LoVo (cell line): Measurements from ENCODE around the gene POU4F2.
A peak's percentile ranks its signal among the peaks of the same experiment; 100 is the strongest.

Source experiments
- DNase-seq: peaks from one replicate; pipeline ENCODE4 v3.0.0-alpha.2; 2016; ENCODE audit warnings: low spot score

Gene POU4F2, protein sequence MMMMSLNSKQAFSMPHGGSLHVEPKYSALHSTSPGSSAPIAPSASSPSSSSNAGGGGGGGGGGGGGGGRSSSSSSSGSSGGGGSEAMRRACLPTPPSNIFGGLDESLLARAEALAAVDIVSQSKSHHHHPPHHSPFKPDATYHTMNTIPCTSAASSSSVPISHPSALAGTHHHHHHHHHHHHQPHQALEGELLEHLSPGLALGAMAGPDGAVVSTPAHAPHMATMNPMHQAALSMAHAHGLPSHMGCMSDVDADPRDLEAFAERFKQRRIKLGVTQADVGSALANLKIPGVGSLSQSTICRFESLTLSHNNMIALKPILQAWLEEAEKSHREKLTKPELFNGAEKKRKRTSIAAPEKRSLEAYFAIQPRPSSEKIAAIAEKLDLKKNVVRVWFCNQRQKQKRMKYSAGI

DNA sequence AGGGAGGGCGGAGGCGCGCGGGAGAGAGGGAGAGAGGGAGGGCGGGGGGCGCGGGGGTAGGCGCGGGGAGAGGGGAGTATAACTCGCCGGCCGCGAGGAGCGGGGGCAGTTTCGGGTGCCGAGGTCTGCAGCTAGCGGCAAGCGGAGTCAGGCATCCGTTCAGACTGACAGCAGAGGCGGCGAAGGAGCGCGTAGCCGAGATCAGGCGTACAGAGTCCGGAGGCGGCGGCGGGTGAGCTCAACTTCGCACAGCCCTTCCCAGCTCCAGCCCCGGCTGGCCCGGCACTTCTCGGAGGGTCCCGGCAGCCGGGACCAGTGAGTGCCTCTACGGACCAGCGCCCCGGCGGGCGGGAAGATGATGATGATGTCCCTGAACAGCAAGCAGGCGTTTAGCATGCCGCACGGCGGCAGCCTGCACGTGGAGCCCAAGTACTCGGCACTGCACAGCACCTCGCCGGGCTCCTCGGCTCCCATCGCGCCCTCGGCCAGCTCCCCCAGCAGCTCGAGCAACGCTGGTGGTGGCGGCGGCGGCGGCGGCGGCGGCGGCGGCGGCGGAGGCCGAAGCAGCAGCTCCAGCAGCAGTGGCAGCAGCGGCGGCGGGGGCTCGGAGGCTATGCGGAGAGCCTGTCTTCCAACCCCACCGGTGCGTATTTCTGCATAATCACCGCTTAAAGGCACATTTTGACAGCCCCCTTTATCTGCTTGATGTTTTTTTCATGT lies at the start of gene POU4F2:
Gene POU4F2 (plus strand): TSS at position 108 of the 720 bp plus-strand sequence. CDS start 248 bp downstream, at position 356.
- no peak for DNase-seq

DNA sequence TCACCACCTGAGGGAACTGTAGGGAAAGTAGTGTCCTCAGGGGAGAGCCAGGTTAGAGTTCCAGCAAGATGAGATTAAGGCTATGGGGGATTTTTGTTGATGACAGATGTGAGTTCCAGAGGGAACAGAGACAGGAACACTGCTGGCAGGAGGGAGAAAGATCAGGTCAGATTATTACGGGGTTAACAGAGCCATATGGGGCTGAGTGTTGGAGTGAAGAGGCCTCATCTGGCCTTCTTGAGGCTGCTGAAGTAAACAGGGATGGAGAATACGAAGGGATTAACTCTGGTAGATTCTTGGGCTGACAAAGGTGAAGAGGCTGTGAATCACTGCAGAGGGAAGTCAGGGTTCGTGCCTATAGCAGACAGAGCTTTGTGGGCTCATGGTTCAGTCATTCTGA lies 47.9 kb upstream of the POU4F2 start:
- no peak for DNase-seq

DNA sequence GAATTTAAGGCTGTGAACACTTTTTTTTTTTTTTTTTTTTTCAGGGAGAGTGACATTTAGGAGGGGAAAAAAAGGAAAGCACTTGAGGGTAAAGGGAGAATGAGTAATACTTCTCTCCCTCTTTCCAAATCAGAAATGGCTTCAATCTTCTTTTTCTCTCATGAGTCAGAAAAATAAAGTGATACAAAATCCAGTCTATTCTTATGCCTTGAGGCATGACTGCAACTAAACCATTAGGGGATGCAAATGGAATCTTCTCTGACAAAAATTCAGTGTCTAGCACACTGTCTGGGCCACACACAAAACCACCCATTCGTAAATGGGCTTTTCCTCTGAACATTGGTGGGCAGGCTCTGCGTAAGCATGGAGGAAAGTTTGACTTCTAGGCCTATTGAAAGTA lies 46.7 kb upstream of the POU4F2 start:
- DNase-seq, result no peak

DNA sequence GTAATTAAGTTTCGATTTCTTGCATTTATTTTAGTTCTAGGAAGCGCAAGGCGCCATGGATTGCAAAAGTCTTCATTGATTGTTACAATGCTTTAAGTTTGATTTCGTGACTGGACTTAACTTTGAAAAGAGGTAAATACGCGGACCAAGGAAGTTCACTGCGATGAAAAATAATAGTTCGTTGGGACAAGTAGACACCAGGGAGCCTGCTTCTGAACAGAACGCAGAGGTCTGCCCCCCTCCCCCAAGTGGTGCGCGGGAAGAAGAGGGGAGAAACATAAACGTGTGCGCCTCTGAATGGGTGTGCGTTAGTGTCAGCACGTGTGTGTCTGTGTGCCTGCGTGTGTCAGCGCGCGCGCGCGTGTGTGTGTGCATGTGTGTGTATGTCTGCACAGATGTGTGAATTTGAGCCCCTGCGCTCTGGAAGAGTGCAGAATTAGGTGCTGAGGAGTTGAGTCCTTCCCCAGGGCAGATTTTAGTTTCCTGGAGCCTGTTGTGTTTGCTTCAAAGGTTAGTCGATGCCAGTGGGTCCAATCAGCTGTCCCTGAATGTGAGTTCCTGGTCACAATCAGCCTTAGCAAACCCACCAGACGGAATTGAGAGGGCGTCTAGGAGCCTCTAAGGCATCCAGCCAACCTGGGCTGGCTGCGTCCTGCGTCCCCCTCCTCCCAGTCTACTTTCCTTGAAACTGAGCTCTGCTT lies 5.8 kb upstream of the POU4F2 start:
- no peak for DNase-seq

DNA sequence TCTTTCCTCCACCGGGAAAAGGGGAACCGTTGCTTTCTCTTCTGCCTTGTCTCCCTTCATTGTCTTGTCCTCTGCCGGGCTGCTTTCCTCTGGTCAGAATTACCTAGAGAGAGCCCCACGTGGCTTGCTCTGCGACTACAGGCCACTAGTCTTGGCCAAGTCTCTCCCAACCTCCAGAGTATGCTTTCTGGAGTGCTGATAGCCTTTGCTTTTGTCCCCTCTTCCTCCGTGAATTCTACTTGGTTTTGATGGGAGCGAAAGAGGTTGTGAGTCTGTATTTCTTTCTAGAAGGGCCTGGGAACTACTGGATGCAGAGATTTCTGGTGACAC lies 5.3 kb upstream of the POU4F2 start:
- no peak for DNase-seq

DNA sequence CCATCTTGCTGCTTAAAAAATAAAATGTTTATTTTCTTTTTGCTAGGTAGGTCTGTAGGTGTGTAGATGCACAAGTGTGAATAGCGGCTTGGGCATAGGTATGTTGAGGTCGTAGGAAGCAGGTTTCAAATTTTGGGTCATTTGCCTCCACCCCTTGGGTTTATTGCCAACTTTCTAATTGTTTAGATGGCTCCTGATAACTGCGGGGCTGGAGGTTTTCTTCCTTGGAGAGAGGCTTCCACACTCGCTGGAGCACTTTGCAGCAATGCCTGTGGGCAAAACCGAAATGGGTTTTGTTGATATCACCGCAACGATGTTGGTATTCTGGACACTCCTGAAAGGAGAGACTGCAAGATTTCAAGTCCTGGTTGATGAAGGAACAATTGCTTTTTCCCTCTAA lies 3.9 kb upstream of the POU4F2 start:
- DNase-seq, result no peak

DNA sequence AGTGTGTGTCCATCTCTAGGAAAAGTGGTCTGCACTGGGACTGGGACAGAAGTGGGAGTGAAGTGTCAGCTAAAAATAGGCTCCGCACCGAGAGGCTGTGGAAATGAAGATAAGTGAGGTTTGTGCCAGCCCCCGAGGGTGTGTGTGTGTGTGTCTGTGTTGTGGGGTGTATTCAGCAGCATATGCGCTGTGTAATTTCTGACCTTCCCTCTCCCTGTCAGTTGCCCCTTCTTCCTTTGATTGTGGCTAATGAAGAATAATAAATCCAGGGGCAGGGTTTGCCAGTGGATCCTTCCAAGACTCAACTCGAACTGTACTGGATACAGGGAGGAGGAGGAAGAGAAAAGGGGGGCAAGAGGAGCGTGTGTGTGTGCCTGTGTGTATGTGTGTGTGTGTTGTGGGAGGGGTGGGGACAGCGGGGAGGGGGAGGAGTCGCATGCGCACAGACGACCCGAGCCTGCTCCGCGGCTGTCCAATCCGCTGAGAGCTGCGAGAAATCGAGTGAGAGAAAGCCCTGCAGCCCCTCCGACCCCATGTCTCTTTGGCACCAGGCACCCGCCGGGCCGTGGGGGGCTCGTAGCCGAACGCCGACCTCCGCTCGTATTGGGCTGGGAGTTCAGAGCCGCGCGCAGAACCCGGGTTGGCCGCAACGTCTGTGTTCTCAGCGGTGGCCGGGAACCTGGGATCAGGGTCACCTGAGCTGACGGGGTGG lies 916 bp upstream of the POU4F2 start:
- DNase-seq, result no peak

DNA sequence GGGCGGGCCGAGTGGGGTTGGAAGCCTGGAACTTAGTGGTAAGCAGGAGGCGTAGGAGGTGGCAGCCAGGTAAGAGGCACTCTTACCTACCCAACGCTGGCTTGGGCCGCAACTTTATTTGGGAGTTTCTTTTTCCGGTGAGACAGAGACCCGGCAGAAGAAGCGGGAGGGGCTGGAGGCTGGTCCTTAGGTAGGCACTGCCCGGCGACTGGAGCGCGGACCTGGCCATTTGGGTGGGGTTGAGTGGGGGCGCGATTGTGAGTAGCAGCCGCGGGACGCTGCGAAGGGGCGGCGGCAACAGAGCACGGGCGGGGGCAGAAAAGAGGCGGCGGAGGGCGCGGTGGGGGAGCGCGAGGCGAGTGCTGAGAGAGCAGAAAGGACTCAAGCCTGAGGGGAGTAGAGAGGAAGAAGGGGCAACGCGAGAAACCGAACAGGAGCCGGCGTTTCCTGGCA lies 334 bp upstream of the POU4F2 start:
- DNase-seq, result no peak

DNA sequence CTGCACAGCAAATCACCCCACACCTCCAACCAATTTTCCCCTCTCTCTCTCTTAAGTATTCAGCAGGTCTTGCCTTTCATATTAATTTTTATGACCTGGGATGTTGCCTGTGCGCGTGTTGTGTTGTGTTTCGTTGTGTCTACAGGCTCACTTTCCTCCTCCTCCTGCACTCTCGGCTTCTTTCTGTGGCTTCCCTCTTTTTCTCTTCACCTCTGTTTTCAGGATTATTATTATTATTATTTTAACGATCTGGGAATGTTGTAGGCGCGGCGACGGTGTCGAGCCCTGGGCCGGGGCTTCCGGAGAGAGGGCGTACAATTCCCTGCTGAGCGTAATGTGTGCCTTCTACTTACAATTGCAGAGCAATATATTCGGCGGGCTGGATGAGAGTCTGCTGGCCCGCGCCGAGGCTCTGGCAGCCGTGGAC lies 826 bp downstream of the POU4F2 start:
- no peak for DNase-seq

DNA sequence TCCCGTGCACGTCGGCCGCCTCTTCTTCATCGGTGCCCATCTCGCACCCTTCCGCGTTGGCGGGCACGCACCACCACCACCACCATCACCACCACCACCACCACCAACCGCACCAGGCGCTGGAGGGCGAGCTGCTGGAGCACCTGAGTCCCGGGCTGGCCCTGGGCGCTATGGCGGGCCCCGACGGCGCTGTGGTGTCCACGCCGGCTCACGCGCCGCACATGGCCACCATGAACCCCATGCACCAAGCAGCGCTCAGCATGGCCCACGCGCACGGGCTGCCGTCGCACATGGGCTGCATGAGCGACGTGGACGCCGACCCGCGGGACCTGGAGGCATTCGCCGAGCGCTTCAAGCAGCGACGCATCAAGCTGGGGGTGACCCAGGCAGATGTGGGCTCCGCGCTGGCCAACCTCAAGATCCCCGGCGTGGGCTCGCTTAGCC lies 1.4 kb downstream of the POU4F2 start:
- DNase-seq, result no peak

DNA sequence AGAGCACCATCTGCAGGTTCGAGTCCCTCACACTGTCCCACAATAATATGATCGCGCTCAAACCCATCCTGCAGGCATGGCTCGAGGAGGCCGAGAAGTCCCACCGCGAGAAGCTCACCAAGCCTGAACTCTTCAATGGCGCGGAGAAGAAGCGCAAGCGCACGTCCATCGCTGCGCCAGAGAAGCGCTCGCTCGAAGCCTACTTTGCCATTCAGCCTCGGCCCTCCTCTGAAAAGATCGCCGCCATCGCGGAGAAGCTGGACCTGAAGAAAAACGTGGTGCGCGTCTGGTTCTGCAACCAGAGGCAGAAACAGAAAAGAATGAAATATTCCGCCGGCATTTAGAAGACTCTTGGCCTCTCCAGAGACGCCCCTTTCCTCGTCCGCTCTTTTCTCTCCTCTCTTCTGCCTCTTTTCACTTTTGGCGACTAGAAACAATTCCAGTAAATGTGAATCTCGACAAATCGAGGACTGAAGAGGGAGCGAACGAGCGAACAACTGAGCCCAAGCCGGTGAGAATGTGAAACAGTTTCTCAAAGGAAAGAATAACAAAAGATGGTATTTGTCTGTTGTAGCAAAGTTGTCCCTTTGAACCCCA lies 1.9 kb downstream of the POU4F2 start:
- DNase-seq, result no peak

DNA sequence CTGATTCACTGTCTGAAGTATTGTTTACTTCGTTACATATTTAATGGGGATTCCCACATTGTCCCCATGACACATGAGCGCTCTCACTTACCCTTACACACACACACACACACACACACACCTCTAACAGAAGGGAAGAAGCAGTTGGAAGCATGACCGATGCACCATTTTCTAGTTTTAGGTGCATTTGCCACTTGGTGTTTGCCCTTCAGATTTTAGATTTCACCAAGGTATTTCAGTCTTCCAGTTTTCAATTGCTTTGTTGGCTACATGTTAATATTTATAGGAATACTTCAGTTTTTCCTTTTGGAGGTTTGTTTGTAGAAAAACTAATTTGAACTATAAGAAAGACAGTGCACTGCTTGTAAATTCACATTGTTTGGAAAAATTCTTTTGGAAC lies 3.1 kb downstream of the POU4F2 start:
- DNase-seq, result no peak

DNA sequence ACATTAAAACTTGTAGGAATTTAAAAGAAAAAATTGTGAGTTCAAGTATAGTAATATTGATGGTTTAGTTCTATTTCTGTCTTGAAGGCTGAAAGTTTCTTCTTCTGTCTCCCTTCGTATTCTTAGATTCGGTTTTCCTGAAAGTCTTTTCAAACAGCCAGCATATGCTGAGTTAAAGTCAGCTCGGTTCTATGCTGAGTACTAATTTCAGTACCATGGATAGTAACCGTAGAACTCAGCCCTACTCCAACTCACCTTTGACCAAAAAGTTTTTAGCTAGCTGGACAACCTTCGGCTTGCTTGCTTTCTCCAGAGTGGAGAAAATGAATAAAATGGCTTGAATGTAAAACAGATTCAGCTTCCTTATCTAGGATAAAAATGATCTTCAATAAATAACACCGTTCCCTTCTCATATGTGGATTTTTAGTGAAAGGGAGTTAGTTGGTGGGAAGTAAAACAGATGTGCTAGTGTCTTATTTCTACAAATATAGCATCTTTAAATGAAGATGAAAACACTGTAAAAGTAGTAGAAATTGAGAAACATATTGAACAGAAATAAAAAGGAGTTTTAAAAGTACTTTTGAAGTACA lies 5.2 kb downstream of the POU4F2 start:
- peak; percentile 24 for DNase-seq

DNA sequence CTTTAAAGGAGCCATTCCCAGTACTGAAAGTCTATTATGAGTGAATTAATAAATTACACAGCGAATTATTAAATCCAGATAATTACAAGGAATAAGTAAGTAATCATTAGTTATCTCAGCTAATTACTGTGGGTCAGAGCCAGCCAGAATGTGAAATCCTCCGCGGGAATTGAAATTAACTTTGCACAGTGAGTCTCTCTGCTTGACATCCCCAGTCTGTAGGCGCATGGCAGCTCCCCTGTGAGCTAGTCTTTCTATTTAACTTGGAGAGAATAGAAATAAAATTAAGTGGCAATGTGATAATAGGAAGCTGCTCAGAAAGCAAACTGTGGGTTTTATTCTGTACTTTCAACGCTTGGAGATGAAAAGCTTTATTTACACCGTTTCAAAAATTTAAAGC lies 7.2 kb downstream of the POU4F2 start:
- no peak for DNase-seq

DNA sequence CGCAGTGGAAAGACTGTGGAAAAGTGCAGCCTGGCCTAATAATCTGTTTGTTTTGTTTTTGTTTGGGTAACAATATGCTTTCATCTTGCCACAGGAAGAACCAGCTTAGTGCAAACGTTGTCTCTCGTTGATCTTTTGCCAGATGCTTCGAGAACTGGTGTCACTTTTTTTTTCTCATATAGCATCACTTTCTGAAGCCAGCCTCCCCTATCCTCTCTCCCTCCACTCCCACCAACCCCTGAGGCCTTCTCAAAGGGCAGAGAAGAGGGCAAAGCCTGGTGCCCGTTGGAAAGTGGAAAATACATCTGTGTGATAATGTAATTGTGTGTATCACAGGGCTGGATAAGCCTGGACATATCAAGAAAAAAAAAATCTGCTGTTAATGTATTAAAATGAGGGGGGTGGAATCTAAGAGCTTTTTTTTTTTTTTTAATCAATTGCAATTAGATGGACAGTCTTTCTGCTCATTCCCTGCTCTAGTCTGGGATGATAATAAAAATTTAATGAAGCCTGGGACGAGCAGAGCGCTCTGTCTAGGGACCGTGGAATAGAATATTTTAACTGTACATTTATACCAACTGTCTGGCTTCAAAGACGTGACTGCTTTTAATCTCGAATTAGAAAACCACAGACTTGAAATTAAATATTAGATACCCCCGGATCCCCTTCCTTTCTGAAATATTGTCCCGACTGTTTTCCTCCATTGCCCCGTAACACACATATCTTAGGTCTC lies 8.1 kb downstream of the POU4F2 start:
- no peak for DNase-seq

DNA sequence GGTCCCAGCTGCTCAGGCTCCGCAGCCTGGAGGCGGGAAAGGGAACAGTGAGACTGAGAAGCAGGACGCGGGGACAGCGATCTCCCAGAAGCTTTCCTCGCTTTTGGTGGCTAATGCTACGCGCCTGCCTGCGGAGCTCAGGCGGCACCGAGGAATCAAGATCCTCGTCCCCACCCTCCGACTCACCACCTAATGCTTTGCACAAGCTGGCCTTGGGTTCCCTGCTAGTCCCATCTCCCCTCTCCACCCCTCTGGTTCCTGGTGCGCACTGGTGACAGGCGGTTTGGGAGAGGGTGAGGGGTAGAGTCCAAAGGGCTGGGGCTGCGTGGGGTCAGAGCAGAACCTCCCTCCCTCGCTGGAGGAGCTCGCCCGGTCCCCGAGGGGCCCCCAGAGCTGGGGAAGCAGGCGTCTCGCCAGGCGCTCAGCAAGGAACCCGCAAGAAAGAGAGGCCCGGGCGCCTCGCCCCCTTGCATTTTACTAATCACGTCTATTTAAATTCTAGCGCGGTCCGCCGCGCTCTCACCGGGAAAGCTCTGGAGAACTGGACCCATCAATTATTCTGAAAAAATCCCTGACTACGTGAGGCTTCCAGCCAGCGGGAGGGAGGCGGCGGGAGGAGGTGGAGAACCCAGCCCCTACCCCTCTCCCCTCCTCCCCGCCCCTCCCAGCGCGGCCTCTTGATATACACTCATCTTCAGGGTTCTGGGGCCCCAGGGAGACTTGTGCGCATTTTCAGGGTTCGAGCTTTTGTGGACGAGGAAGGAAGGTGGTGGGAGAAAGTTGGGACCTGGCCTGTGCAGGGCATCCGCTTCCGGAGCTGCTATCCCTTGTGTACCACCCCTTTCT lies 9.1 kb downstream of the POU4F2 start:
- no peak for DNase-seq

DNA sequence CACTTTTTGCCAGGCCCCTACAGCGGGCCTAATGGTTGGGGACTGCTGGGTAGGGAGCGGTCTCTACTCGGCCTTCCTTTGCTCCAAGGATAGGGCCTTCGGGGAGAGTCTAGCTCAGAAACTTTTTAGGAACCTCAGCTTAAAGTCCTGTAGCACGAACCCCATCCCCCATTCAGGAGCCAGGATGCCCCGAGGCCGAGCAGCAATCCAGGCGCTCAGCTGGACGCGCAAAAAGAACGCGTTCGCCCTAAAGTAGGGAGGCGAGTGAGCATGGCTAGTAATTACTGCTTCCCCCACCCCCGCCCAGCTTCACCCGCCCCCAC lies 9.7 kb downstream of the POU4F2 start:
- DNase-seq, result no peak

DNA sequence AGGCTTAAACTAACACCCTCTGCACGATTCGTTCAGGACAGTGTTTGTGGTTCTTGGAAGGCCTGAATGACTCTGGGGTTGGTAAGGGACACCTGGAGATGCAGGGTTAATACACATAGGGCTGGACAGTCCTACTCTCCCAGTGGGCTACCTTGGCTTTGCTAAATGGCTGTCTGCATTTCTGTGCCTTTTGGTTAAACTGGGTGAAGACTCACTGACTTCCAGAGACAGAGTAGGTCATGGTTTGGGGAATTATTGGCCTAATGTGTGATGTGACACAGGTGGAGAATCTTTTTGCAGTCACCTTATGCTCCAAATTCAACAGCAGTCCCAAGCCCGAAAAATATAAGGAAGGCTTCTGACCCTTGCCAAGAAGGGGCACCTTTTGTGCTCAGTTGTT lies 10.5 kb downstream of the POU4F2 start:
- DNase-seq, result no peak

DNA sequence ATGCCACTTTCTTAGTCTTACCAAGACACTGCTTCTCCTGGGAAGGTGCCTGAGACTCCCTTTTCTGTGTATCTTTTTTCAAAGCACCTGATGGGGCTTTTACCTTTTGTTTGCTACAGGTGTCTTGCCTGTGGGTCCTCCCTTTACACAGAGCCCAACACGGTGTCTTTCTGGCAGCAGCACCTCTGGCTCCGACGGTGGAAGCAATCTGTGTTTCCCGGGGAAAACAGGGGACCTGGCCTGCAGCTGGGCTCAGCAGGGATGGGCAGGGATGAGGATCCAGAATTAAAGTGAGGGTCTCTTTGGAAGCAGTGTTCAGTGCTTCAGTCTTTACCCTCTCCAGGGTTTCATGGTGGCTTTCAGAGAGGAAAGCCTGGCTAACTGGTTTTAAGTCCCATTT lies 11.3 kb downstream of the POU4F2 start:
- no peak for DNase-seq
